CD4-positive, alpha-beta T cell (primary cell): ENCODE data around the gene TBC1D9B. TPM values are rescaled to one million over a fixed set of nuclear protein-coding genes. Genes with fewer than 3 reads are reported as not detected.

Experiments used
- ATAC-seq: fragments of 200-7000 bp; cut with Tn5 transposase; one replicate; pipeline ENCODE4 v1.10.0; 2022; ENCODE audit warnings: mild to moderate bottlenecking; ENCODE audit not compliant: poor library complexity
- CTCF ChIA-PET: fragments of 350-600 bp; sonication (Branson Sonifier 250); formaldehyde crosslinking; loops from one replicate; lab custom pipeline; 2021; ENCODE audit warnings: antibody characterized with exemption, inconsistent platforms; lab: Charles Lee
- POLR2A ChIA-PET: fragments of 350-600 bp; sonication (Branson Sonifier 250); formaldehyde crosslinking; loops from one replicate; lab custom pipeline; 2021; ENCODE audit warnings: antibody characterized with exemption, inconsistent platforms; lab: Charles Lee
- DNase-seq, 14 experiments: peaks; one replicate each; pipeline ENCODE4 v3.0.0-alpha.2; 2013 to 2020; ENCODE audit warnings: mixed read lengths in 2 of 14
- H3K27ac ChIP-seq, 2 donors: one replicate each; pipeline versions ENCODE4 v1.5.1 to v1.7.0; 2013; ENCODE audit warnings: low read length in 2 of 2, low read depth in 1 of 2, mild to moderate bottlenecking in 1 of 2
- H3K27me3 ChIP-seq, 2 experiments: 1 replicate in 1 of 2; 2 replicates in 1 of 2; pipeline versions ENCODE4 v1.6.1 to v1.7.0; 2013; ENCODE audit warnings: low read length in 2 of 2, control low read depth in 1 of 2, mild to moderate bottlenecking in 1 of 2, moderate library complexity in 1 of 2; ENCODE audit not compliant: insufficient read depth in 2 of 2, control insufficient read depth in 1 of 2
- H3K36me3 ChIP-seq: one replicate; pipeline ENCODE4 v1.6.1; 2013; ENCODE audit warnings: low read length, control low read depth; ENCODE audit not compliant: insufficient read depth
- H3K4me1 ChIP-seq: one replicate; pipeline ENCODE4 v1.6.1; 2013; ENCODE audit warnings: low read length, control low read depth; ENCODE audit not compliant: insufficient read depth
- H3K4me3 ChIP-seq: one replicate; pipeline ENCODE4 v1.5.1; 2013; ENCODE audit warnings: mild to moderate bottlenecking, low read length, moderate library complexity
- H3K9me3 ChIP-seq, 2 experiments: 1 replicate in 1 of 2; 2 replicates in 1 of 2; pipeline versions ENCODE4 v1.6.1 to v1.7.0; 2013; ENCODE audit warnings: low read length in 2 of 2, mild to moderate bottlenecking in 2 of 2, control low read depth in 1 of 2, moderate library complexity in 1 of 2; ENCODE audit not compliant: control insufficient read depth in 1 of 2, insufficient read depth in 1 of 2
- H3K27ac Mint-ChIP-seq: one replicate; pipeline ENCODE4 v1.8.0; 2020; ENCODE audit warnings: mixed read lengths
- H3K27me3 Mint-ChIP-seq: one replicate; pipeline ENCODE4 v1.8.0; 2021; ENCODE audit warnings: mixed read lengths
- H3K36me3 Mint-ChIP-seq: one replicate; pipeline ENCODE4 v1.8.0; 2021; ENCODE audit warnings: low read depth, mixed read lengths
- H3K4me1 Mint-ChIP-seq: one replicate; pipeline ENCODE4 v1.8.0; 2021; ENCODE audit warnings: low read depth, mixed read lengths
- H3K4me3 Mint-ChIP-seq: one replicate; pipeline ENCODE4 v1.8.0; 2020; ENCODE audit warnings: mild to moderate bottlenecking, mixed read lengths
- H3K9me3 Mint-ChIP-seq: one replicate; pipeline ENCODE4 v1.8.0; 2020; ENCODE audit warnings: mixed read lengths
- CTCF ChIP-seq: fragments of 200-600 bp; IDR thresholded peaks from one replicate; pipeline ENCODE4 v1.8.0; 2022; ENCODE audit warnings: antibody characterized with exemption, mild to moderate bottlenecking
- intact Hi-C, 2 experiments: fragments of 100-400 bp; cut with DNase I in 1 of 2; cut with micrococcal nuclease in 1 of 2; formaldehyde crosslinking; loops; one replicate each; pipeline versions ENCODE4 v1.15.1 to v1.9.0; 2023 to 2025; cut with DNase I, micrococcal nuclease
- total RNA-seq, 174 experiments: library from RNA in 2 of 174; stranded (reverse) in 2 of 174; gene quantifications; one replicate each; pipeline ENCODE4 v1.2.3 and lab custom pipeline; 2021 to 2026

TBC1D9B gene
- total RNA-seq, 2 experiments from 2014 or later, result 67.5 to 71.8 TPM

GRCh38 chr5:179820127-179820482 is 87.6 kb downstream of the TBC1D9B start:
- POLR2A ChIA-PET, result interaction anchor here (0.7 to 4.5 kb wide), 17 partner anchors 9 to 1616 kb away, joined by 3 to 48 read pairs (median 5); partner anchors contain the start of genes HNRNPAB, HNRNPH1, LTC4S and MAML1
- Histone ChIP-seq H3K27ac (peak overlapping the region; percentile 95 to 96), H3K4me1 (peaks cover 69% of the 10 kb centered on the region), H3K4me3 (peak overlapping the region; percentile 83), H3K27me3 (peaks cover 0 to 4% of the 10 kb centered on the region in 2 experiments), H3K9me3 (no peaks in the 10 kb centered on the region), H3K36me3 (peaks cover 26% of the 10 kb centered on the region)
- Mint-ChIP-seq H3K27ac (peak overlapping the region; percentile 81), H3K4me1 (peaks cover 64% of the 10 kb centered on the region), H3K27me3 (peaks cover 5% of the 10 kb centered on the region), H3K36me3 (peaks cover 35% of the 10 kb centered on the region), H3K4me3 (peak overlapping the region; percentile 89), H3K9me3 (no peaks in the 10 kb centered on the region)
- peak in 1 of 14 experiments; percentile 37 for DNase-seq
- ATAC-seq, result no peak
- CTCF ChIA-PET, result interaction anchor here (1.1 to 2.1 kb wide), 3 partner anchors 18 to 57 kb away, joined by 3 to 5 read pairs (median 3); no protein-coding TSS in a partner anchor
- no peak for TF ChIP-seq CTCF
- intact Hi-C loops, result loop anchor here (1.0 to 5.0 kb wide), 4 partner anchors 9 to 38 kb away; partner anchors contain the start of genes MRNIP (in 2 of the 2) and MGAT4B (in 1 of the 2)

GRCh38 chr5:179819296-179820126 is 88.2 kb downstream of the TBC1D9B start:
- no peak for TF ChIP-seq CTCF
- CTCF ChIA-PET, result interaction anchor here (1.5 kb wide), 1 partner anchor 24 kb away, joined by 3 read pairs; no protein-coding TSS in a partner anchor
- no peaks in the 10 kb centered on the region for H3K9me3 ChIP-seq
- Mint-ChIP-seq H3K27ac (peak overlapping the region; percentile 81), H3K27me3 (peaks cover 5% of the 10 kb centered on the region), H3K36me3 (peaks cover 29% of the 10 kb centered on the region), H3K4me3 (peak overlapping the region; percentile 89), H3K4me1 (peaks cover 58% of the 10 kb centered on the region), H3K9me3 (no peaks in the 10 kb centered on the region)
- H3K36me3 ChIP-seq, result peaks cover 21% of the 10 kb centered on the region
- peaks cover 0 to 4% of the 10 kb centered on the region in 2 experiments for H3K27me3 ChIP-seq
- H3K4me3 ChIP-seq, result peak overlapping the region; percentile 83
- POLR2A ChIA-PET, result interaction anchor here (0.7 to 4.5 kb wide), 13 partner anchors 8 to 1615 kb away, joined by 3 to 48 read pairs (median 7); partner anchors contain the start of genes HNRNPAB, HNRNPH1, LTC4S and MAML1
- ATAC-seq (no peak), DNase-seq (peak in 4 of 14 experiments; percentile 46 to 76 (median 60))
- intact Hi-C loops, result loop anchor here (1.0 to 5.0 kb wide), 4 partner anchors 8 to 39 kb away; partner anchors contain the start of genes MRNIP (in 2 of the 2) and MGAT4B (in 1 of the 2)
- H3K27ac ChIP-seq, result peak overlapping the region; percentile 95 to 96
- peaks cover 69% of the 10 kb centered on the region for H3K4me1 ChIP-seq

GRCh38 chr5:179818746-179819295 is 88.9 kb downstream of the TBC1D9B start:
- no peaks in the 10 kb centered on the region for H3K9me3 ChIP-seq
- H3K36me3 Mint-ChIP-seq, result peaks cover 25% of the 10 kb centered on the region
- peaks cover 19% of the 10 kb centered on the region for H3K36me3 ChIP-seq
- H3K9me3 Mint-ChIP-seq, result no peaks in the 10 kb centered on the region
- peaks cover 56% of the 10 kb centered on the region for H3K4me1 Mint-ChIP-seq
- peak overlapping the region; percentile 53 for H3K4me3 ChIP-seq
- peak overlapping the region; percentile 95 to 96 for H3K27ac ChIP-seq
- H3K27me3 Mint-ChIP-seq, result peaks cover 5% of the 10 kb centered on the region
- H3K27me3 ChIP-seq, result peaks cover 0 to 4% of the 10 kb centered on the region in 2 experiments
- peak overlapping the region; percentile 78 for H3K27ac Mint-ChIP-seq
- intact Hi-C loops, result no loop called here
- TF ChIP-seq CTCF, result no peak
- DNase-seq, result peak; percentile 66 to 97 (median 81)
- ChIA-PET CTCF (no interaction called here), POLR2A (interaction anchor here (1.0 to 4.5 kb wide), 5 partner anchors 8 to 86 kb away, joined by 3 to 48 read pairs (median 13); partner anchors contain the start of genes LTC4S, MAML1 and MGAT4B)
- ATAC-seq, result peak; percentile 45
- H3K4me3 Mint-ChIP-seq, result peak overlapping the region; percentile 84
- peaks cover 62% of the 10 kb centered on the region for H3K4me1 ChIP-seq
